HTERT RPE-1 (cell line): ENCODE data around the gene ELP6.
"Not testable (repeated sequence)": the region's sequence is repeated elsewhere in the genome, so short reads cannot be mapped to it uniquely, and the experiment has no call there.

Source experiments
- in situ Hi-C: fragments of 300-500 bp; cut with MboI; formaldehyde crosslinking; loops from 4 replicates; pipeline ENCODE4 v1.14.3; 2020; ENCODE audit warnings: low sequenced_read_pairs

Gene ELP6

DNA sequence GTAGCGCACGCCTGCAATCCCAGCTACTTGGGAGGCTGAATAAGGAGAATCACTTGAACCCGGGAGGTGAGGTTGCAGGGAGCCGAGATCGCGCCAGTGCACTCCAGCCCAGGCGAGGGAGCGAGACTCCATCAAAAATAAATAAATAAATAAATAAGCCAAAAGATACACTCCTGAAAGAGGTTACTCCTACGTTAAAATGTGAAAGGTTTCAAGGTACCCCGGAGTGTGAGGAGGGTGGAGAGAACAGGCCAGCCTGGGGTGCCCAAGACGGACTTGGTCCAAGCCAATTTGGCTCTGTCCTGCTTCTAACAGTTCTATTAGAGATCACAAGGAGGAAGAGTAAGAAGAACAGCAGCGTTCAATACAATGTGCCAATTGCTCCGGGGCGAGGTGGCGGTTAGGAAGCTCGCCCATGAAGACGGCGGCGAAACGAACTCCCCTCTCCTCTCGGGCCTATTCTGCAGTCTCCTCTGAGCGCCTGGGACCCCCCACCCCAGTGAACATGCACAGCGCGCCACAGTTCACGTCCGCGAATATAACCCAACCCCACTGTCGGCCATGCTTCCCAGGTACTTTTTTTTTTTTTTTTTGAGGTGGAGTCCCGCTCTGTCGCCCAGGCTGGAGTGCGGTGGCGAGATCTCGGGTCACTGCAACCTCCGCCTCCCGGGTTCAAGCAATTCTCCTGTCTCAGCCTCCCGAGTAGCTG is 942 bp downstream of the ELP6 start:
- in situ Hi-C loops, result no loop called here

DNA sequence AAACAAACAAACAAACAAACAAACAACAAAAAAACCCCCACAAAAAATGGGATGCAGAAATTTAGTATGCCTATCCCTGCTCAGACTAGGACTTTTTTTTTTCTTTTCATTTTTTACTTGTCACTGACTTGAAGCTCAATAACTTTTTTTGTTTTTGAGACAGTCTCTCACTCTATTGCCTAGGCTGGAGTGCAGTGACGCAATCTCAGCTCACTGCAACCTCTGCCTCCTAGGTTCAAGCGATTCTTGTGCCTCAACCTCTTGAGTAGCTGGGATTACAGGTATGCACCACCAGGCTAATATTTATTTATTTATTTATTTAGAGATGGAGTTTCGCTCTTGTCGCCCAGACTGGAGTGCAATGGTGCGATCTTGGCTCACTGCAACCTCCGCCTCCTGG is 8.2 kb downstream of the ELP6 start:
- in situ Hi-C loops, result not testable (repeated sequence)

DNA sequence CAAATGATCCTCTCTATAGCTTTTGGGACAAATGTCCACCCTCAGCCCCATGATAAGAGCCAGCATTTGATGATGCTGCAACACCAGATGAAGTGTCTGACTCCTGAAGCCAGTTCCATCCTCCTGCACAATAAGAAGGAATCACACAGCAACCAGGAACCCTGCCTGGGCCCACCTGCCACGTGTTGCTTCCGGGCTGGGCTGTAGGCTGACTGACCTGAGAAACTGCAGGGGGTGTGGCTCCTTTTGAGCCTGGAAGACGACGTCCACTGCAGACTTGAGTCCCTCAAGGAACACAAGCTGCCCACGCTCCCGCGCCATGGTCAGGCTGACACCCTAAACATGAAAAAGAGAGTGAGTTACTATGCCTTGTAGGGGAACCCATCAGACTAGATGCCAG is 9.4 kb downstream of the ELP6 start:
- in situ Hi-C loops, result no loop called here

DNA sequence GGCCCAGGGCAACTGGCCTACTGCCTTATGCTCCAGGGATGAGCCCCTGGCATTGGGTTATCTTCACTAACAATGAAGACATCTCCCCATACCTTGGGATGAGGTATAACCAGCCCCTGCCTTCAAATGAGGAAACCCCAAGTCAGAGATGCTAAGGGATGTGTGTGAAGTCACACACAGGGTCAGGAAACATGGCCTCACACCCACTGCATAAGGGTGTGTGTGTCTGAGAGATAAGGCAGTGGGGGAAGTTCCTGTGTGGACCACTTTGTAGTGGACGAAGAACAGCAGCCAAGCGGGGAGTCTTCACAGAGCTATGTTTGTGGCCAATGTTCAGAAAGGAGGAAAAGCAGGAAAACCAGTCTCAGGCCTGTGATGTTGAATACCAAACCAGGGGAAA is 10.5 kb downstream of the ELP6 start:
- in situ Hi-C loops, result no loop called here

DNA sequence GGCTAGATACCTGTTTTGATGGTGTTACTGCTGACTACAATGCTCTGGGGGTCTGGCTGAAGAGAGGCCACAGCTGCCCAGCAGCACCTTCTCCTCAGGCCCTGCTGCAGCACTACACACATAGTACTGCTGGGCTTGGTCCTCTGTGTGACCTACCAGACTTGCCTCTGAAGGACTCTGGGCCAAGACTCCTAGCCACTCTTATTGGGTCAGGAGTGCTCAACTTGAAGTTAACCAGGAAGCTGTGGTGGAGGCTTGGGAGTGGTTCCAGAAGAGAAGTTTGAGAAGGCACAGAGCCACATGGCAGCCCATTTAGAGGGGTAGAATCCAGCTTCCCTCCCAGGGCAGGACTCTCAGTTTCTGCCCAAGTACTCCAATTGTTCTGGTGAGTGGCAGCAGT is 16.6 kb downstream of the ELP6 start:
- in situ Hi-C loops, result no loop called here

DNA sequence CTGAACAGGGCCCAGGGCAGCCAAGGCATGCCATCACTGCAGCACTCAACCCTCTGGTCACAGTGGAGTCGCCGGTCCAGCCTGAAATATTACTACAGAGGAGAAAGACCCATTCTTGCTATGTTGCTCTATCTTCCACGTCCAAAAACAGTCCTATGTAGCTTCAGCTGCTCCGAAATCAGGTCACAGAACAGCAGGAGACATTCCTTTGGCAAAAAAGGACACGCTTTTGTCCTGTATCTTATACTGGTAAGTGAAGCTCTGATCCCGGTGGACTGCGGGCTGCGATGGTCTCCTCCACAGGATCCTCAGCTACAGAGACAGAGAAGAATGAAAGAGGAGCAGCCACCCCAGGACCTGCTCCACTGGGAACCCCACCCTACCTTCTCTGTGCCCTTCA is 17.6 kb downstream of the ELP6 start:
- in situ Hi-C loops, result no loop called here

DNA sequence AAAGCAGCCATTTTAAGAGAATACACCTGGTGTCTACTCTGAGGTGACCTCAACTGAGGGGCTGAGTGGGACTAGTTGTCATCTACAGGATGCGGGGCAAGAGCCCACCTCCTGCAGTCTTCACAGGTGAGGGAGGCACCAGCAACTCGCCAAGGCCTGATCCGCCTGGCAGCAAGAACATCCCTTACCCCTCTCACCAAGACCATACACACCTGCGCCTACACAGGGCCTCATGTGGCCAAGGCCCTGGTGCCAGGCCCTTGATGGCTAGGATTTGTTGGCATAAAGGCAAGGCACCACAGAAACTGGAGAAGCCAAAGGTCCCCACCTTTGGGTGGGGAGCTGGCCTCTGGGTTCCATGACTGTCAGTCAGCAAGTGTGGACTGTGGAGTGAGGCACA is 18.4 kb downstream of the ELP6 start:
- in situ Hi-C loops, result no loop called here

DNA sequence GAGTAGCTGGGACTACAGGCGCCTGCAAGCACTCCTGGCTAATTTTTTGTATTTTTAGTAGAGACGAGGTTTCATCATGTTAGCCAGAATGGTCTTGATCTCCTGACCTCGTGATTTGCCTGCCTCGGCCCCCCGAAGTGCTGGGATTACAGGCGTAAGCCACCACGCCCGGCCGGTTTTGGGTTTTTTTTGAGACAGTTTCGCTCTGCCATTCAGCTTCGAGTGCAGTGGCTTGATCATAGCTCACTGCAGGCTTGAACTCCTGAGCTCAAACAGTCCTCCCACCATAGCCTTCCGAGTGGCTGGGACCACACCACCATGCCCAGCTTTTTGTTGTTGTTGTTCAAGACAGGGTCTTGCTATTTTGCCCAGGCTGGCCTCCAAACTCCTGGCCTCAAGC is 21.7 kb downstream of the ELP6 start:
- in situ Hi-C loops, result no loop called here

DNA sequence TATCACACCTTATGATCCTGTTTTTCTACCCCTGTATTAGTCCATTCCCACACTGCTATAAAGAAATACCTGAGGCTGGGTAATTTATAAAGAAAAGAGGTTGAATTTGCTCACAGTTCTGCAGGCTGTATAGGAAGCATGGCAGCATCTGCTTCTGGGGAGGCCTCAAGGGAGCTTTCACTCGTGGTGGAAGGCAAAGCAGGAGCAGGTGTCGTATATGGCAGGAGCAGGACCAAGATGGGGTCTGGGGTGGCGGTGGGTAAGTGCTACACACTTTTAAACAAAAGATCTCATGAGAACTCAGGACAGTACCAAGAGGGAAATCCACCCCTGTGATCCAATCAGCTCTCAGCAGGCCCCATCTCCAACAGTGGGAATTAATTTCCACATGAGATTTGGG is 22.3 kb downstream of the ELP6 start:
- in situ Hi-C loops, result no loop called here

DNA sequence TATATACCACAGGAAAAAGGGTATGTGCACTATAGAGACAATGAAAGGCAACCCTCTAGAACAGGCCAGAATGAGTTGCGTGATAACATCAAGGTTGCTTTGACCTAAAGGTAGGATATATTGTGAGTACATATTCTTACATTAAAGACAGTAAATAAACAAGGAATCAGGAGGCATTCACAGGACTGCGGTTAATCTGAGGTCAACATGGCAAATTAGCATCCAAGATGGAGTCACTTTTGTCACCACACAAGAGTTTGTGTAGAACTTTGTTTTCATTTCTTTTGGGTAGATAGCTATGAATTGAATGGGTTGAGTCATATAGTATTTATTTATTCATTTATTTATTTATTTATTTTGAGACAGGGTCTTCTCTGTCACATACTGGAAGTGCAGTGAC is 26.2 kb downstream of the ELP6 start:
- in situ Hi-C loops, result no loop called here

DNA sequence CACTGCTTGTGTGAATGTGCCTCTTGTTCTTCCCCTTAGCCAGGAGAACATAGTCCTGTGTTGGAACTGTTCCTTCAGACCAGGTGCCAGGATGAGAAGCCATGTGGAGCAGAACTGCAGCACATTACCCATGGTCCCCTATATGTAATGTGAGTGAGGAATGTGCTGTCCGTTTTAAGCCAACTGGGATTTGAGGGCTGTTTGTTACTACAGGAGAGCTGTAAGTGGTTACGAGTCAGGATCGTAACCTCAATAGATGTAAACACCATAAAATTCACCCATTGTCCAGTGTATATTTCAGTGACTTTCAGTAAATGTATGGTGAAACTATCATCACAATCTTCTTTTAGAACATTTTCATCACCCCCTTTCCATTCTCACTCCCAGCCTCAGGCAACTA is 27.7 kb downstream of the ELP6 start:
- in situ Hi-C loops, result no loop called here

DNA sequence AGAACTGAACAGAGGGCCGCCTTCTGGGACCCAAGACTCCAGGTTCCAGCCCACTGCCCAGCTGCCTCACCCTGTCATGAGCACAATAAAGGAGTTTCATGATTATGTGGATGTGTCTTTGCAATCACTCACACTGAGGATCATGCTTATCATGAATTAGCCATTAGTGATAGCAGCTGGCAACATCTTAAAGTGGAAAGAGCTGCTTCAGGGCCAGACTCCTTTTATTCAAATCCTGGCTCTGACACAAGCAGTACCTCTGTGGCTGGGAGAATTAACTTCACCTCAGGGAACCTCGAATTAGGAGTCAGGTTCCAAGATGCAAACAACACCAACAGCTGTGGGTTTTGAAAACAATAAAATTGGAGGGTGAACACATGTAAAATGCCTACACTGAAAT is 31.1 kb downstream of the ELP6 start:
- in situ Hi-C loops, result no loop called here

DNA sequence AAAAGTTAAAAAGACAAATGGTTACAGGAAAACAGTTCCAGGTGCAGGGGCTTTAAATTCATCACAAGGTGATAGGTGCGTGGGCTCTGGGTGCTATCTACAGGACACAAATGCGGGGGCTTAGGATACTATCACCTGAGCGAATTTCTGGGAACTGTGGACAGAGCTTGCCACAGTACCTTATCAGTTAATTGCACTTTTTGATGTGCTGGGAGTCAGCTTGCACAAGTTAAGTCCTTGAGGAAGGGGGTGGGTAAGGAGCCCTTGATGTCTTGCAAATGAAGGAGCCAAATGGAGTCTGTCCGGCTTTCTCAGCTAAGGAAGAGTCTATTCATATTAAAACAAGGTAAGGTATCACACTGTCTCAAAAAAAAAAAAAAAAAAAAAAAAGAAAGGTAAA is 31.7 kb downstream of the ELP6 start:
- in situ Hi-C loops, result not testable (repeated sequence)

DNA sequence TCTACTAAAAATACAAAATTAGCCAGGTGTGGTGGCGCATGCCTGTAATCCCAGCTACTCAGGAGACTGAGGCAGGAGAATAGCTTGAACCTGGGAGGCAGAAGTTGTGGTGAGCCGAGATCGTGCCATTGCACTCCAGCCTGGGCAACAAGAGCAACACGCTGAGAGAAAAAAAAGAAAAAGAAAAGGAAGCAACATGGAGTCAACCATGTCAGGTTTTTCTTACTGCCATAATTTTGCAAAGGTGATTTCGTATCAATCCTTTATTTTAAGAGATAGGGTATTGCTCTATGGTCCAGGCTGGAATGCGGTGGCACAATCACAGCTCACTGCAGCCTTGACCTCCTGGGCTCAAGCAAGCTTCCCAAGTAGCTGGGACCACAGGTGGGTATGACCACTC is 33.2 kb downstream of the ELP6 start:
- in situ Hi-C loops, result not testable (repeated sequence)

DNA sequence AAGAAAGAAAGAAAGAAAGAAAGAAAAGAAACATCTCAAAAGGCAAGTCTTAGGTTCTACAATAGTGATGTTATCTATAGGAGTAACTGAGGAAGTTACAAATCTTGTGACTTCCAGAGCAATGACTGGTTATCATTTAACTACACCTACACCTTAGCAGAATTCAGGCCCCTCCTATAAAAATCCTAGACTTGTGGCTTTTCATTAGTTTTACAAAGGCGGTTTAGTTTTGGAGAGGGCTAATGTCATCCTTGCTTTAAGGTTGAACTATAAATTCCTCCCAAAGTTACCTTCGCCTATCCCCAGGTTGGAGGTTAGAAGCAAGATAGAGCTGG is 33.7 kb downstream of the ELP6 start:
- in situ Hi-C loops, result no loop called here

DNA sequence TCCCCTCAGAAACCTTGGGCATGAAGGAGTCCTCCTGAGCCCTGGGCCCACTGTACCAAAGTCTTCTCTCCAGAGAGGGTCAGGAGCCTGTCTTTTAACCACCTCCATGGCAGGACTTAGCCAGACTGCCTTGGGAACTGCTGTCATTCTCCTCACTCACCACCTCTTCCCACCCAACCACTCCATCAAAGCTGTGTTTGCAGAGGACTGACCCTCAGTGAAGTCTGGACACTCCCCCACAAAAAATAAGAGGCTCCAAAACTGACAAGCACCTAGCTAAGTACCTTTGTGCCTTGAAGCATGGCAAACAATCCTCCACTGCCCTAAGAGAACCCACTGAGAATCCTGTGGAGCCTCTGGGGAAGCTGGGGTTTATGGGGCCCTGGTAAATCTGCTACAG is 35.5 kb downstream of the ELP6 start:
- in situ Hi-C loops, result no loop called here

DNA sequence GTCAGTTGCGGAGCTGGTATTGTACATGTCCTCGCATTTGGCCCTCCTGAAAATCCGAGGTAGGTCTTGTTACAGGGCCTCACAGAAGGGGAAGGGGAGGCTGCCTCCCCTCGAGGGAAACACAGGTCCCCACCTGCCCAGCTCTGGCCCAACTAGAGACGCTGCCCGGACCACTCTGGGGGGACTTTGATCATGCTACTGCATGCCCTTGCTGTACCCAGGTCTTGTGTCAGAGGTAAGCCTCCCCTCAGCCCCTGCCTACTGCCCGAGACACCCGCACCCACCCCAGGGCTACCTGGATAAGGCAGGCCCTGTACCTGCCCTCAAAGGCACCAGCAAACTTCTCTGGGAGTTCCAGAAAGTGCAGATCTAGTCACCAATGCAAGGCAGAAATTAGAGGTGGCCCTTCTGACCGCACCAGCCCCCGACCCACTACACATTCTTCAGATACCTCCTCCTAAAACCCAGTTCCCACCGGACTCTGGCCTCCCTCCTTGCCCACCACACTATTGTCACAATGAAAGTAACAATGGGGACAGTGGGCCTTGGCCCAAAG is 36.8 kb downstream of the ELP6 start:
- in situ Hi-C loops, result no loop called here

DNA sequence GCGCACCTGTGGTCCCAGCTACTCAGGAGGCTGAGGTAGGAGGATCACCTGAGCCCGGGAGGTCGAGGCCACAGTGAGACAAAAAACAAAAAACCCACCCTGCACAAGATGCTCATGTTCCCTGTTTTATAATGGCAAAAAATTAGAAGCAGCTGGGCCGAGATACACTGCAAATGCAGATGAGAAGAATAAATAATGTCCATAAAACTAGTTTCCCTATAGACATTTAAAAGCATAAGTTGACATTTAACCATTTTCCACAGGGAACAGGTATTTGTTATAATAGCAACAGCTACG is 37.2 kb downstream of the ELP6 start:
- in situ Hi-C loops, result no loop called here

DNA sequence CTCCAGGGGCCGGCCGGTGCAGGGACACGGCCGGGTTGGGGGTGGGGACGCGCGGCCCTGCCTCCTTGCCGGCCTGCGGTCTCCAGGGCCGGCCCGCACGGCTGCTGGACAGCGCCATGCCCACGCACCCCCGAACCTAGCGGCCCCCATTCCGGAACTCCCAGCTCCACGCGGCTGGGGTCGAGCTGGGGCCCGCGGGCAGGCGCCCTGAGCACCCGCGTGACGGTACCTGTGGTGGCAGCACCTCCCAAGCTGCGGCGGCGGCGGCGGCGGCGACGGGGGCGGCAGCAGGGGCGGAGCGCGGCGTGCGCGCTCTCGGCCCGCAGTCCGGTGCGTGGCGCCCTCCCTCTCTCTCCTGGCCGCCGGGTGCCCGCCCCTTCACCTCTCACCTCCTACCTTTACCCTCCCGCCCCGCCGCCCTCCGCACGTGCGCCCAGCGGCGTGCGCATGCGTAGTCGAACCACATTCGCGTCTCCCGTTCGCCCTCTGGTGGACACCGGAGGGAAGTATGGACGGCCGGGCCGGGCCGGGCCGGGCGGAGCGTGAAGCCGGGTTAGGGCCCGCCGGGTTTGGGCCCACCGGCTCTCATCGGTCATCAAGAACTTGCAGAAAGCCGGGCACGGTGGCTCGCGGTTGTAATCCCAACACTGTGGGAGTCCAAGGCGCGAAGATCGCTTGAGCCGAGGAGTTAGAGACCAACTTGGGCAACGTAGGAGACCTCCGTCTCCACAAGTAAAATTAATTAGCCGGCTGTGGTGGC is 37.8 kb downstream of the ELP6 start, which contains the start of gene SCAP:
Gene SCAP, minus strand, starts transcription at position 372 of the 760 bp plus-strand sequence. CDS start 32,948 bp downstream, outside the sequence.
- in situ Hi-C loops, result no loop called here

DNA sequence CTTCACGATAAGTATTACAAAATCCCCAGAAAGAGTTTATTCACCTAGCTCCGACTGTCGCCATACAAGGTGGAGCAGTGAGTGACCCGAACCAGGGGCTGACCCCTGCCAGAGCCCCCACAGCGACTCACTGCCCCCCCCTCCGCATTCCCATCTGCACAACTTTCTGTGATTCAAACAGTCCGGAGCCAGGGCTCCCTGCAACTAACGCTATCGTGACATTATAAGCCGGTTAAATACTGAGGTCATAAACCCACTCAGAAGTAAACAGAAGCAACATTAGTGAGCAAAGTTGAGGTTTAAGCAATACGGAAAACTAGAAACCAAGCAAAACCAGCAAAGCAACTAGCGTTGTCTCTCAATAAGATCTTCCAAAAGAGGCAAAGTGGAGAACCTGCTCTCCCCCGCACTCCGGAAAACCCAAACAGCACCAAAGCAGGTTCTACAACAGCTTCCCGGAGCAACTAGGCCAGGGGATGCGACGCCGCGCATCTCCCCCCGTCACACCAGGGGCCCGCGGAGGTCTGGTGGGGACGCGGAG is 38.4 kb downstream of the ELP6 start:
- in situ Hi-C loops, result no loop called here

DNA sequence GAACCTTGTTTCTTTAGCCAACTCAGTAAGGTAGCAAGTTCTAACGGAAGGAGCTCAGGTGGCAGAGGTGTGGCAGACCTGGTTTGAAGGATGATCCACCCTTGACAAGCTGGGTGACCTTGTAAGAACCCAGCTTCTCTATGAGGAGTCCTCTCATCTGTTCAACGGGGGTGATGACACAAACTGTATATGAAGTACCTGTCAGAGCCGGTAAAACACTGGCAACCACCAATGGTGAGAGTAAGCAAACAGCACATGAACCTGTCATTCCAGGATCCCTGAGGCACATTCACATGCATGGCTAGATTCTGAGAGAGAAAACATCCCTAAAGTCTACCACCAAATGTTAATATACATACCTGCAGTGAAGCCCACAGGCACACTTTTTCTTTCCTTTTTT is 40.1 kb downstream of the ELP6 start:
- in situ Hi-C loops, result no loop called here

DNA sequence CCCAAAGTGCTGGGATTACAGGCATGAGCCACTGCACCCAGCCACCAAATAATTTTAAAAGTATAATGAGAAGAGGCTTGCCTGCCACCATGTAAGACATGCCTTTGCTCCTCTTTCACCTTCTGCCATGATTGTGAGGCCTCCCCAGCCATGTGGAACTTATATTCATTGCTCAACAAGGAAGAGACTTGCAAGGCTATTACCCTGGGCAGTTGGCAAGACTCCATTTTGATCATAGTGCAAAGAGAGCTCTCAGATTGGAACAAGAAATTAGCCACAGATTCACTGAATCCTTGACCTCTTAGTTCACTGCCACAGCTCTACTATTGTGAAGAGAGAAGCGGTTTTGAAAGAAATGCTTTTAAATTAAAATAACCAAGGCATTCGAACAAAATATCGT is 43.9 kb downstream of the ELP6 start:
- in situ Hi-C loops, result no loop called here
